GM12865 (cell line): ENCODE data around the gene AP2A2.

Experiments
- DNase-seq: peaks from one replicate; pipeline ENCODE4 v3.0.0; 2010; ENCODE audit warnings: low read depth
- H3K4me3 ChIP-seq: 2 replicates; pipeline ENCODE4 v1.5.1; 2011; ENCODE audit warnings: mild to moderate bottlenecking, low read depth, low read length, control low read depth
- TF ChIP-seq, protein P1 (sequence below): IDR thresholded peaks from 2 replicates; pipeline ENCODE4 v1.5.1; 2011; ENCODE audit warnings: low read length, control low read depth, low read depth, inconsistent platforms; ENCODE audit not compliant: insufficient read depth; ENCODE audit errors: missing control alignments

The AP2A2 gene

DNA sequence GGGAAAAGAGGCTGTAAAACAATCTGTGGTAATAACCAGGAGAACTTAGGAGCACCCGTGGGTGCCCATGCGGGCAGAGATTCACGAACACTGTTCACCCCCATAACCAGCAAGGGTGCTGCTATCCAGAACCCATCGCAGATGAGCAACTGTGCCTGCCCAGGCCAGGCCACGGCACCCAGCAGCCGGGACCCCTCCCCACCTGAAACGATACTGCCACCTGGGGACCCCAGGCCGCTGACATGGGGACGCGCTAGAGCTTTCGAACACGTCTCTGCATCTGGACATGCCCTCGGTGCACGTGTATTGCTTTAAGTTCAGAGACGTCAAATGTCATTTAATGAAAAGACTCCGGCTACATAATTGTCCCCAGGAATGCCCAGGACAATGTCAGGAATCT lies 134.7 kb downstream of the AP2A2 start:
- TF ChIP-seq, protein P1, sequence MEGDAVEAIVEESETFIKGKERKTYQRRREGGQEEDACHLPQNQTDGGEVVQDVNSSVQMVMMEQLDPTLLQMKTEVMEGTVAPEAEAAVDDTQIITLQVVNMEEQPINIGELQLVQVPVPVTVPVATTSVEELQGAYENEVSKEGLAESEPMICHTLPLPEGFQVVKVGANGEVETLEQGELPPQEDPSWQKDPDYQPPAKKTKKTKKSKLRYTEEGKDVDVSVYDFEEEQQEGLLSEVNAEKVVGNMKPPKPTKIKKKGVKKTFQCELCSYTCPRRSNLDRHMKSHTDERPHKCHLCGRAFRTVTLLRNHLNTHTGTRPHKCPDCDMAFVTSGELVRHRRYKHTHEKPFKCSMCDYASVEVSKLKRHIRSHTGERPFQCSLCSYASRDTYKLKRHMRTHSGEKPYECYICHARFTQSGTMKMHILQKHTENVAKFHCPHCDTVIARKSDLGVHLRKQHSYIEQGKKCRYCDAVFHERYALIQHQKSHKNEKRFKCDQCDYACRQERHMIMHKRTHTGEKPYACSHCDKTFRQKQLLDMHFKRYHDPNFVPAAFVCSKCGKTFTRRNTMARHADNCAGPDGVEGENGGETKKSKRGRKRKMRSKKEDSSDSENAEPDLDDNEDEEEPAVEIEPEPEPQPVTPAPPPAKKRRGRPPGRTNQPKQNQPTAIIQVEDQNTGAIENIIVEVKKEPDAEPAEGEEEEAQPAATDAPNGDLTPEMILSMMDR, result no peak
- no peak overlapping the region for H3K4me3 ChIP-seq
- no peak for DNase-seq

DNA sequence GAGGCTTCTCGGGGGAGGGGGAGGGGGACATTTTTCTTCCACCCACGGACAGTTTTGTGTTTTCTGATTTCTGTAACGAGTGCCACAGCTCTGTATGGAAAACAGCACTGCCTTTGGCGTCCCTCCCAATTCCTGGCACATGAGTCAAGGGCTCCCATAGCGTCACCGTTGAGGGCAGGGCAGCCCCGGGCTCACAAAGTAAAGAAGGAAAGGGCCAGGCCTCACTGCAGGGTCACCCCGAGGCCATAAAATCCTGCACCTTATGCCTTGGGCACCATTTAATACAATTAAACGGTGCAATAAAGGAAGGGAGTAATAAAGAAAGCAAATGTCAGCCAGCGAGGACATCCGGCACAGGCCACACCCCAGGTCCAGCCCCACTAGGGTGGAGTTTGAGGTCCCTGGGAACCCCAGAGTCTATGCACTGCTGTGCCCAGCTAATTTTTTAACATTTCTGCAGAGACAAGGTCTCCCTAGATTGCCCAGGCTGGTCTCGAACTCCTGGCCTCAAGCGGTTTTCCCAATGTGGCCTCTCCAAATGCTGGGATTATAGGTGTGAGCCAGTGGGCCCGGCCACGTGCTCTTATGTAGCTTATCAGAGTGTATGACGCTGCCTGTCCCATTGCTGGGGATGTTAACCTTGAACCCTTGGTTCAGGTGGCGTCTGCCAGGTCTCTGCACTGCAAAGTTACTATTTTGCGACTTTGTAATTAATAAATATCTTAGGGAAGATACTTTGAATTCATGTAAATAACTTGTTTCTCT lies 135.4 kb downstream of the AP2A2 start:
- TF ChIP-seq, protein P1, result no peak
- DNase-seq, result no peak
- H3K4me3 ChIP-seq, result no peak overlapping the region
